Kidney (tissue), 14 donors: ENCODE measurements around the gene HES3. TPM values are rescaled to one million over a fixed set of nuclear protein-coding genes. Genes with fewer than 3 reads are reported as not detected.

Source experiments
- DNase-seq, 5 donors: peaks; one replicate each; pipeline ENCODE4 v3.0.0-alpha.2; 2013 to 2020
- FAIRE-seq: peaks from 2 replicates; lab custom pipeline; 2012; peaks lifted over from hg19 to GRCh38; lab: Jason Lieb, UNC
- H3K27ac ChIP-seq, 2 donors: one replicate each; pipeline ENCODE4 v1.7.0; 2013; ENCODE audit warnings: low read depth in 2 of 2, low read length in 2 of 2, inconsistent platforms in 1 of 2
- H3K27me3 ChIP-seq: one replicate; pipeline ENCODE4 v1.7.1; 2013; ENCODE audit warnings: low read length, inconsistent platforms; ENCODE audit not compliant: control insufficient read depth, insufficient read depth
- H3K36me3 ChIP-seq, 3 donors: one replicate each; pipeline versions ENCODE4 v1.7.0 to v1.7.1; 2013; ENCODE audit warnings: low read length in 3 of 3, control low read depth in 1 of 3, inconsistent platforms in 1 of 3; ENCODE audit not compliant: insufficient read depth in 3 of 3, control insufficient read depth in 2 of 3
- H3K4me1 ChIP-seq, 3 donors: one replicate each; pipeline versions ENCODE4 v1.7.0 to v1.7.1; 2013; ENCODE audit warnings: low read length in 3 of 3, inconsistent platforms in 1 of 3, low read depth in 1 of 3; ENCODE audit not compliant: control insufficient read depth in 2 of 3, insufficient read depth in 2 of 3
- H3K4me3 ChIP-seq, 3 donors: one replicate each; pipeline versions ENCODE4 v1.7.0 to v1.8.1; 2013; ENCODE audit warnings: low read length in 3 of 3, control low read depth in 1 of 3, inconsistent platforms in 1 of 3
- H3K9ac ChIP-seq, 3 donors: one replicate each; pipeline versions ENCODE4 v1.7.0 to v1.7.1; 2013; ENCODE audit warnings: low read length in 3 of 3, control low read depth in 1 of 3, inconsistent platforms in 1 of 3
- H3K9me3 ChIP-seq, 3 donors: one replicate each; pipeline versions ENCODE4 v1.7.0 to v1.7.1; 2013; ENCODE audit warnings: low read length in 3 of 3, control low read depth in 1 of 3, inconsistent platforms in 1 of 3; ENCODE audit not compliant: control insufficient read depth in 2 of 3, insufficient read depth in 1 of 3
- intact Hi-C: fragments of 100-400 bp; cut with DNase I; formaldehyde crosslinking; loops from one replicate; pipeline ENCODE4 v1.11.1; 2022
- polyA plus RNA-seq: library from polyadenylated mRNA; stranded (reverse); fragments of 350-450 nt; fragmentation: Illumina TruSeq; extraction: RNeasy Lipid Tissue Mini Kit (QIAGEN cat#74804); gene quantifications from one replicate; pipeline ENCODE4 v1.2.3, GENCODE V29; 2014; ENCODE audit warnings: low read depth, low replicate concordance; ENCODE audit not compliant: insufficient read depth
- total RNA-seq: library from RNA; stranded (reverse); fragmentation: NEBNext Ultra II Directional; extraction: Animal tissue kit (Norgen Biotek cat#: 25700); gene quantifications from one replicate; pipeline ENCODE4 v1.2.1, GENCODE V29; 2021
- TF ChIP-seq, protein P1 (sequence below): IDR thresholded peaks from 3 replicates; pipeline ENCODE4 v1.5.1; 2012; ENCODE audit warnings: mild to moderate bottlenecking, moderate library complexity, borderline replicate concordance; ENCODE audit not compliant: insufficient read depth; ENCODE audit errors: extremely low read depth
- donor health status: control.
- donor health status: control.
- donor health status: control.
- donor health status: control.
- donor health status: control.
- donor health status: DM: yes; HTN: yes; CAD: no.
- donor health status: Normal renal cell carcinoma (clear cell type).

The HES3 gene
- total and polyA plus RNA-seq, 2 donors from 2014 or later: not detected

DNA sequence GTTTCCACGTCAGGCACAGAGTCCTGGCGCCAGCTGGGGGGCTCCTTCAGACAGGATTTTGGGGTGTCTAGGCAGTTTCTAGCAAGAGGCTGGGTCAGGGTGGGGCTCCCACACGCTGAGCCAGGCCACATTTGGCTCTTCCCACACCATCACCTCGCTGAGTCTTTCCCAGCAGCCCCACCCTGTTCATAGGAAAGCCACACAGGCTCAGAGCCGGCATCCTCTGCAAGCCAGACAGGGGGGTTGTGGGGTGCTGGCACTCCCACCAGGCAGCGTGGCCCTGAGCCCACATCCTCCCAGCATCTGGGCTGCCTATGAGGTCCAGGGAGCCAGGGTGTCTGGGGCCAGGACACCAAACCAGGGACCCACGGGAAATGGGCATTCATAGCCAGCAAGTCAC, 19.7 kb downstream of the HES3 start:
- Histone ChIP-seq H3K27ac (no peak overlapping the region), H3K9ac (no peak overlapping the region), H3K27me3 (no peaks in the 10 kb centered on the region), H3K4me1 (peaks cover 0 to 7% (median 2%) of the 10 kb centered on the region in 3 donors), H3K36me3 (no peaks in the 10 kb centered on the region), H3K4me3 (no peak overlapping the region), H3K9me3 (no peaks in the 10 kb centered on the region)
- intact Hi-C loops: no loop called here
- FAIRE-seq (no peak), DNase-seq (no peak)
- TF ChIP-seq, protein P1, sequence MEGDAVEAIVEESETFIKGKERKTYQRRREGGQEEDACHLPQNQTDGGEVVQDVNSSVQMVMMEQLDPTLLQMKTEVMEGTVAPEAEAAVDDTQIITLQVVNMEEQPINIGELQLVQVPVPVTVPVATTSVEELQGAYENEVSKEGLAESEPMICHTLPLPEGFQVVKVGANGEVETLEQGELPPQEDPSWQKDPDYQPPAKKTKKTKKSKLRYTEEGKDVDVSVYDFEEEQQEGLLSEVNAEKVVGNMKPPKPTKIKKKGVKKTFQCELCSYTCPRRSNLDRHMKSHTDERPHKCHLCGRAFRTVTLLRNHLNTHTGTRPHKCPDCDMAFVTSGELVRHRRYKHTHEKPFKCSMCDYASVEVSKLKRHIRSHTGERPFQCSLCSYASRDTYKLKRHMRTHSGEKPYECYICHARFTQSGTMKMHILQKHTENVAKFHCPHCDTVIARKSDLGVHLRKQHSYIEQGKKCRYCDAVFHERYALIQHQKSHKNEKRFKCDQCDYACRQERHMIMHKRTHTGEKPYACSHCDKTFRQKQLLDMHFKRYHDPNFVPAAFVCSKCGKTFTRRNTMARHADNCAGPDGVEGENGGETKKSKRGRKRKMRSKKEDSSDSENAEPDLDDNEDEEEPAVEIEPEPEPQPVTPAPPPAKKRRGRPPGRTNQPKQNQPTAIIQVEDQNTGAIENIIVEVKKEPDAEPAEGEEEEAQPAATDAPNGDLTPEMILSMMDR: no peak

DNA sequence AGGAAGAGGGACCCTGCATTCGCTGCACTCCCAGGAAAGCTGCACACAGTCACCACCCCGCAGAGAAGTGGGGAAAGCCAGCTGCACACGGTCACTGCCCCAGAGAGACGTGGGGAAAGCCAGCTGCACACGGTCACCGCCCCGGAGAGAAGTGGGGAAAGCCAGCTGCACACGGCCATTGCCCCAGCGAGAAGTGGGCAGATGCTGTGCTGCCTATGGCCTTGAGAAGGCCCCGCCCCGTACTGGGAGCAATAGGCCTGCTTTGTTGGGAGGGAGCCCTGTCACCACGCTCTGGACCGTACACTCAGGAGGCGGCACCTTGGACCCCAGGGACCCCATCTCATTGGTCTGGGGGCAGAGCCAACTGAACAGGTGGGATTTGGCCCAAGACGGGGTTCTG, 21.2 kb downstream of the HES3 start:
- no peak for DNase-seq
- no peak overlapping the region for H3K4me3 ChIP-seq
- H3K9me3 ChIP-seq: no peaks in the 10 kb centered on the region
- no peak overlapping the region for H3K27ac ChIP-seq
- H3K36me3 ChIP-seq: no peaks in the 10 kb centered on the region
- H3K9ac ChIP-seq: no peak overlapping the region
- intact Hi-C loops: no loop called here
- H3K4me1 ChIP-seq: peaks cover 0 to 3% (median 2%) of the 10 kb centered on the region in 3 donors
- TF ChIP-seq, protein P1: no peak
- FAIRE-seq: no peak
- H3K27me3 ChIP-seq: no peaks in the 10 kb centered on the region

DNA sequence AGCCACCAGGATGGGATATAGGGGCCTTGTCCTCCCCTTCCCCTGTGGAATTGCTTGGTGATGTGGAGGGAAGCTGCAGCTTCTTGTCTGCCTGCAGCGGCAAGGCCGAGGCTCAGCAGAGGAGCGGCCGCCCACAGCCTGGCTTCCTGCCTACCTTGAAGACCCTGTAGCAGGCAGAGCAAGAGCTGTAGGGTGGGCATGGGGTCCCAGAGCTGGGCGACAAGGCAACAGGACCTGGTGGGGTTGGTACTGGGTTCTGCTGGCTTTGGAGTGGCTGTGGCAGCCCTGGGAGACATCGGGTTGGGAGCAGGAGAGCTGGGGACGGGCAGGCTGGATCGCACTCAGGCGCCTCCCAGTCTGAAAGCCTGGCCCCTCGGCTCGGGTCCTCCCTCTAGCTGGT, 22.7 kb downstream of the HES3 start:
- DNase-seq (peak in 1 of 5 donors; percentile 47), FAIRE-seq (no peak)
- Histone ChIP-seq H3K27me3 (no peaks in the 10 kb centered on the region), H3K36me3 (no peaks in the 10 kb centered on the region), H3K4me3 (no peak overlapping the region), H3K9me3 (no peaks in the 10 kb centered on the region), H3K27ac (no peak overlapping the region), H3K4me1 (peaks cover 0 to 3% (median 2%) of the 10 kb centered on the region in 3 donors), H3K9ac (no peak overlapping the region)
- intact Hi-C loops: no loop called here
- TF ChIP-seq, protein P1: no peak

DNA sequence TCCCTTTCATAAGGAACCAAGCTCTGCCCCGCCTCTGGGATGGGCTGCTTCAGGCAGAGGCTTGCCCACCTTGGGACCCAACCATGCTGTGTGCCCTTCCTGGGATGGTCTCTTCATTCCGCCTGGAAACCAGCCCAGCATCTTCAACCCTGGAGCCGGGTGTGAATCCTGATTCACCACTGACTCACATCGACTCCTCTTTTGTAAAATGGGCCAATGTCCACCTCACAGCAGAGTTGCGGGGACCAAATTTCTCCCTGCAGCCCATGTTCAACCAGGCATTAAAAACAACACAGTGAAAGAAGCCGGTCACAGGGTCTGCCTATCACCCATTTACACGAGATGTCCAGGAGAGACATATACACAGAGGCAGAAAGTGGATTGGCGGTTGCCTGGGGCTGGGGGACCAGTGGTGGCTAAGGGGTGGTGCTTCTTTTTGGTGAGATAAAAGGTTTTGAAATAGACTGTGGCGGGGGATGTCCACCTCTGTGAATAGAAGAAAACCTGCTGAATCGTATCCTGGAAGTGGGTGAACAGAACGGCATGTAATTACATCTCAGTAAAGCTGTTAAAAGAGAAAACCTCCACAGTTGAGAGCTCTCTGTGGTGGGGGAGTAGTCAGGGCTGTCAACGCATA, 23.8 kb downstream of the HES3 start:
- FAIRE-seq (no peak), DNase-seq (peak in 4 of 5 donors; percentile 67 to 78 (median 69))
- H3K9me3 ChIP-seq: no peaks in the 10 kb centered on the region
- no peak overlapping the region for H3K27ac ChIP-seq
- peaks cover 2 to 3% (median 3%) of the 10 kb centered on the region in 3 donors for H3K4me1 ChIP-seq
- no peaks in the 10 kb centered on the region for H3K27me3 ChIP-seq
- H3K4me3 ChIP-seq: no peak overlapping the region
- intact Hi-C loops: no loop called here
- no peak overlapping the region for H3K9ac ChIP-seq
- TF ChIP-seq, protein P1: no peak
- H3K36me3 ChIP-seq: no peaks in the 10 kb centered on the region
